ENCODE data around the gene GRIN1. TPM values are rescaled to one million over a fixed set of nuclear protein-coding genes. Genes with fewer than 3 reads are reported as not detected.

Gene GRIN1
- total RNA-seq, 1 experiment from 2014 or later = 2.9 TPM

- no peak for TF ChIP-seq CTCF (conservative IDR thresholded peaks at IDR 0.05)
- Histone ChIP-seq H3K4ac (ENCODE audit: low read depth, low read length) (no peak overlapping the region), H4K91ac (ENCODE audit: insufficient read length, low read depth, low read length) (no peak overlapping the region), H3K23ac (ENCODE audit: insufficient read length, low read depth, low read length) (no peak overlapping the region), H3K4me2 (ENCODE audit: insufficient read depth, insufficient read length, low read length) (no peak overlapping the region), H3K79me2 (ENCODE audit: insufficient read depth, low read length) (peaks cover 13% of the 10 kb centered on the region; the same call in 1 of the 2 replicates), H4K20me1 (ENCODE audit: control insufficient read depth, insufficient read depth, insufficient read length) (no peaks in the 10 kb centered on the region), H3K4me1 (ENCODE audit: insufficient read depth, low read length) (no peaks in the 10 kb centered on the region; the same call in 1 of the 2 replicates), H3T11ph (ENCODE audit: low read length) (no peak overlapping the region), H2BK120ac (ENCODE audit: low read depth, low read length, poor library complexity, severe bottlenecking) (no peak overlapping the region), H3K9ac (ENCODE audit: extremely low read depth, insufficient read length, low read length) (no peak overlapping the region), H2AFZ (ENCODE audit: low read length) (no peak overlapping the region), H3K23me2 (ENCODE audit: insufficient read length, low read depth, low read length, poor library complexity, severe bottlenecking) (peaks cover 8% of the 10 kb centered on the region), H3K9me3 (ENCODE audit: control insufficient read depth, low read depth, low read length) (no peaks in the 10 kb centered on the region), H3K14ac (ENCODE audit: insufficient read depth, low read length) (no peak overlapping the region), H3K27me3 (ENCODE audit: insufficient read depth, low read length) (no peaks in the 10 kb centered on the region), H2BK12ac (ENCODE audit: insufficient read length, low read depth, low read length) (no peak overlapping the region), H3K79me1 (ENCODE audit: insufficient read depth, low read depth, low read length, poor library complexity, severe bottlenecking) (peaks cover 23% of the 10 kb centered on the region), H3K27ac (ENCODE audit: insufficient read length, low read depth, low read length) (no peak overlapping the region), H2BK5ac (ENCODE audit: insufficient read length, low read length) (no peak overlapping the region), H2AK5ac (ENCODE audit: insufficient read length, low read length) (no peak overlapping the region), H4K8ac (replicated peaks; ENCODE audit: insufficient read length, low read depth, low read length) (no peak overlapping the region), H3K56ac (ENCODE audit: insufficient read length, low read depth, low read length) (no peak overlapping the region), H3K18ac (ENCODE audit: insufficient read length, low read depth, low read length) (no peak overlapping the region), H4K5ac (ENCODE audit: insufficient read length, low read depth, low read length) (no peak overlapping the region), H2BK15ac (ENCODE audit: low read depth, low read length) (no peak overlapping the region), H2BK20ac (ENCODE audit: low read depth, low read length, poor library complexity, severe bottlenecking) (no peak overlapping the region)
- no peaks in the 10 kb centered on the region for H3K9me3 Mint-ChIP-seq
- DNase-seq = no peak
- WGBS (ENCODE audit: extremely low coverage, insufficient read length, low lambda C conversion rate) = no CpG with 5 or more reads among the region's 8 CpGs
- peaks cover 6 to 20% (median 13%) of the 10 kb centered on the region in 3 experiments for H3K36me3 Mint-ChIP-seq (ENCODE audit: insufficient read depth in 1 of 3, low read depth in 3 of 3)
- H3K4me1 Mint-ChIP-seq = peaks cover 25 to 41% of the 10 kb centered on the region in 2 experiments
- no peak overlapping the region for H3K27ac Mint-ChIP-seq
- H3K4me3 Mint-ChIP-seq = peak overlapping the region in 1 of 2 experiments; percentile 42; a peak in 3 of 5 replicates
- peaks cover 2% of the 10 kb centered on the region; the same call in 1 of the 2 replicates for H3K27me3 Mint-ChIP-seq (ENCODE audit: low read depth)
Measured at GRCh38 chr9:137202966-137203365, 64.0 kb downstream of the GRIN1 start.

Measured in H9 (cell line).